Stimulated activated CD4-positive, alpha-beta T cell treated with anti-CD3 and anti-CD28 coated beads, TNF-alpha, amount 100 ng/mL, for 4 hours (primary cell): Measurements from ENCODE around the gene NSUN5.
"Not testable (repeated sequence)": the region's sequence is repeated elsewhere in the genome, so short reads cannot be mapped to it uniquely, and the experiment has no call there.

ENCODE experiments used
- DNase-seq, 3 experiments: peaks; one replicate each; pipeline ENCODE4 v3.0.0-alpha.2; 2020; ENCODE audit warnings: low read depth in 3 of 3

NSUN5 gene

DNA sequence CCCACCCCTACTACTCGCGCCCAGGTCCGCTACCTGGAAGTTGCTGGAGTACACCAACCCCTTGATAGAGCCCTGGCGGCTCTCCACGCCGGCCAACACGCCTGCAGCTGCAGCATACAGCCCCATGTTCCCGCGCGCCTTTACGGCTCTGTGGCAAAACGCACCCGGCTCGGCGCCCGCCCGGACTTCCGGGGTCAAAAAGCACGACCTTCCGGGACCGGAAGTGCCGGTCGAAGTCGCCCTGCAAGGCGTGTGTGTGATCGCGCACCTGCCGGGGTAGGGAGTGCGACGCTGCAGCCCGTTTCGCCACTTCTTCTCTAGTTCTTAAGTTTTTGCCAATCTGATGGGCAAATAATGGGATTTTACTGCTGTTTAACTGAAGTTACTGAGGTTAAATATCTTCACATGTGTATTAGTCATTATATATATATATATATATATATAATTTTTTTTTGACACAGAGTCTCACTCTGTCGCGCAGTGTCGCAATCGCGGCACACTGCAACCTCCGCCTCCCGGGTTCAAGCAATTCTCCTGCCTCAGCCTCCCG is at the start of gene NSUN5:
NSUN5 (minus strand) TSS at position 162 of the 550 bp plus-strand sequence; CDS start at position 126, 36 bp downstream.
- DNase-seq: peak; percentile 73 to 76 (median 76)

DNA sequence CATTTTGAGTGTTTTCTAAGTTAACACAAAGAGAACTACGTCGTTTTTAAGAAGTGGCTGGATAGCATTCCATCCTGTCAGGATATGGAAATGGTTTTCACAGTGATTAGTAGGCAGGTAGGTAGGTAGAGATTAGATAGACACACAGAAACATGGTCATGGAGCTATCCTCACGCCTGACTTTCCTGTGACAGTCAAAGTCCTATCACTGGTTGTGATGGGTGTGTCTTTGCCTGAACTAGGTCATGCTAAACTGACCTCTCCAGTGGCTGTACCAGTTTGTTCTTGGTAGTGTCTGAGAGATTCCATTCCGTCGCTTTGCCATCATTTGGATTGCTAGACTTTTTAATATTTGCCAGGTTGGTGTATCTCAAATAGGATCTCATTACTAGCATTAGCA is 47.5 kb upstream of the NSUN5 start:
- DNase-seq: no peak

- DNase-seq: no peak
Measured at GRCh38 chr7:73354821-73355220, 46.2 kb upstream of the NSUN5 start.

GRCh38 chr7:73354196-73354595 is 45.6 kb upstream of the NSUN5 start:
- no peak for DNase-seq

DNA sequence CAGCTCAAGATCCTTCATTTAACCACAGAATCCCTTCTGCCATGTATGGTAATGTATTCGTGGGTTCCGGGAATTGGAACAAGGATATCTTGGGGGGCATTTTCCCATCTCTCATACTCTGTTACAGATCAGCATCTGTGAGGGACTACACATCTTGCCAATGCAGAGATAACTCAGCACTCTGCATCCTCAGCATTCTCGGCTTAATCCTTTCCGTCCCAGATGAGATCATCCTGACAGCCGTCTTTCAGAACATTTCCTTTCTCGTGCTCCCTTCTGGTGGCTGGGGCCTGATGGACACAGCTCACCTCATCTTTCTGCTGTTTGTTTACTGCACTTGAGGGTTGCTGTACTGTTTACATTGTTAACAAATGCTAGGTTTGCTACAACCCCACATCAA is 44.6 kb upstream of the NSUN5 start:
- no peak for DNase-seq

DNA sequence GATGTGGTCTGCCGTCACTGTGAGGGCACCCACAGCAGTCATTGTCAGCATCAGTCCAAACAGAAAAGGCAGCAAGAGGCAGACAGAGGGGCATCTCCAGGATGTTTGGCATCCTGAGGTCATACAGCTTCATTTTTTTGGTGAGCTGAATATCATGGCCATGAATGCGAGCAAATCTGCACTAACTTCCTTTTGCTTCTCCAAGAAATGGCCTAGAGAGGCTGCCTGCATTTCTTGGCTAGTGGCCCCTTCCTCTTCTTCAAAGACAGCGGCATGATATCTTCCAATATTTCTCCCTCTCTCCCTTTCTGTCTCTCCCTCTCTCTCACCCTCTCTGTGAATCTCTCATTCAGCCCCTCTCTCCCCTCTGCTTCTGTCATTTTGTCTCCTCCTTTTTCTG is 44.2 kb upstream of the NSUN5 start:
- DNase-seq: no peak

- DNase-seq: no peak
Measured at GRCh38 chr7:73351447-73352167, 43.0 kb upstream of the NSUN5 start.

DNA sequence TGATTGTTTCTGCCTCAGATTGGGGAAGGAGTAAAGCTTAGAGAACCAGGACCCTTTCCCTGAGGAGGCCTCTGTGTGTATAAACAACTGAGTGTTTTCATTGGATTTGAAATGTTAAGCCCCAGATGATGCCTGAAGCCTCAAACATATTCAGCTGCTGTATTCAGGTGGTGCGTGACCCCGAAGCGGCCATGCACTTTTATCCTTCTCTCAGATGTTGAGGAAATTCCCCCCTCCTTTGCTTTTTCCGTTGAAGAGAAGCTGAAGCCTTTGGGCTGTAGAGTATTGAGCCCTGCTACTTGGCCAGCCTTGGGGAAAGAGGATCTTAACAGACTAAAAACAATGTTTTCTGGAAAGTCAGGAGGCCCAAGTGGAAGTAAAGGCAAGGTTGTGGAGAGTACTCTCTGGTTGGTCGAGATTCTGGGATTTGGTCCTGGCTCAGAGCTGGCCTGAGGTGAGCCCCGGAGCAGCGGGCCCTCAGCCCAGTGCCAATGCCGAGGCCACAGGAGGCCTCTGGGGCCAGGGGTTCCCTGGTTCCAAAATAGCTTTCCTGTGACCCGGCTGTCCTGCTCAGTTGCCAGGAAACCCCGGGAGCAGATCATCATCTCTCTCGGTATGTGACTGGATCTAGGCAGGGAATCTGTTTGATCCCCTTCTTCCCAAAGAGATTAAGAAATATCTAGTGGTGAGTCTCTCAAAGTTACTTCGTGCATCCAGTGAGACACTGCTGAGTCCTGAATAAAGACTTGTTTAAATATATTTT is 41.9 kb upstream of the NSUN5 start:
- no peak for DNase-seq

GRCh38 chr7:73349763-73350162 is 41.1 kb upstream of the NSUN5 start:
- no peak for DNase-seq

GRCh38 chr7:73345951-73346350 is 37.3 kb upstream of the NSUN5 start:
- no peak for DNase-seq

DNA sequence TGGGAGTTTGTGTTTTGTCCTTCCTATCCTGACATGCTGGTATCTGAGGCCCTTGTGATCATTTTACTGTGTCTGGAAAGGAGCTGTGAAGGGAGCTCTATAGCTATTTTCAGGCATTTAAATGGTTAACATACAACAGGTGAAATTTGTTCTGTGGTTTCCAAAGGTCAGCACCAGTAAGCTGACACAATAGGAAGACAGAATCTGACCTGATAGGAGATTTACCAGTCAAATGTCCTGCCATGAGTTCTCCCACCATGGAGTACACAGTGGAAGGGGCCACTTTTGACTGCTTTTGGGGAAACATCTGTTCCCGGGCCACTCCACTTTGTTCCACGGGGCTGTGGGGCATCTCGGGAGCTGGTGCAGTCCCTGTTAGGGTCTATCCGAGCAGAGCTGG is 36.9 kb upstream of the NSUN5 start:
- DNase-seq: no peak

DNA sequence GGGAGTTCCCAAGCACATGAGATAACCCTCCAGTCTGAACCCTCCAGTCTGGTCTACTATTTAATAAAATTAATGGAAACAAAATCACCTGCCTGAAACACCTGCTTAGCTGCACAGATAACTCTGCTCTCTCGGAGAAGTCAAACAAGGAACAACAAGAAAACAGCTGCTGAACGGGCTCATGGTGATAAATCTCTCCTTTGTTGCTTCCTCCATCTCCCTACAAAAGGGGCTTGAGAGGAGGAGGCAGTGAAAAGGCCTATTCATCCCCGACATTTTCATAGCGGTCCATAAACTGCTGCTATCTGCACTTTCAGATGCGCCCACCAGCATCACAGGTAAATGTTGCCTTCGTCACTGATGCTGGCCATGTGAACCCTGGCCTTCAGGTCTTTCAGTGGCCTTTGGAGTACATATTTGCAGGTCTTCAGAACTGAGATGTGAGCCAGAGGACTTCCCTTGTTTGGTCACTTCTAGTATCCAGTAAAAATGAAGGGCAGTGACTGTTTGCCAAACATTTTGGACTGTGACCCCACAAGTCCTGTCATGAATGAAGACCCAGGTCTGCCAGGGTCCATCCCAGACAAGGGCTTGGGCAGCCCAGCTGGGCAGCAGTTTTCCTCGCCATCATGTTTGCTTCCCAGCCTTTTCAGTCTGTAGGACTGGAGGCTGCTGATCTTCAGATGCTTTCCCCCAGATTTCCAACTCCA is 35.2 kb upstream of the NSUN5 start:
- no peak for DNase-seq

DNA sequence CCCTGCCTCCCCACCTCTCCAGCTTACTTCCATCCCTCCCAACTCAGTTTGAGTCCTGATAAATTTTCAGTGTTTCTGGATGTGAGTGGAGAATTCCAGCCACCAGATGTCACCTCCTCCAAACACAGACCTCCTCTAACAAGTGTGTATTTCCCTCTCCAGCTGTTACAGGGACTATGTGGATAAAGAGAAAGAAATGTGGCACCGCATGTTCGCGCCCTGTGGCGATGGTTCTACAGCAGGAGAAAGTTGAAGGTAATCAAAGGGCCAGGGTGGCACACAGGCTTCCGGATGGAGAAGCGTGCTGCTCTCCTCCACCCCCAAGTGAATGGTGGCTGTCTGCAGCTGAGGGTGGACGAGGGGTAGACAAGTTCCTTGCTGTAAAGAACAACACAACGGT is 34.0 kb upstream of the NSUN5 start:
- no peak for DNase-seq

DNA sequence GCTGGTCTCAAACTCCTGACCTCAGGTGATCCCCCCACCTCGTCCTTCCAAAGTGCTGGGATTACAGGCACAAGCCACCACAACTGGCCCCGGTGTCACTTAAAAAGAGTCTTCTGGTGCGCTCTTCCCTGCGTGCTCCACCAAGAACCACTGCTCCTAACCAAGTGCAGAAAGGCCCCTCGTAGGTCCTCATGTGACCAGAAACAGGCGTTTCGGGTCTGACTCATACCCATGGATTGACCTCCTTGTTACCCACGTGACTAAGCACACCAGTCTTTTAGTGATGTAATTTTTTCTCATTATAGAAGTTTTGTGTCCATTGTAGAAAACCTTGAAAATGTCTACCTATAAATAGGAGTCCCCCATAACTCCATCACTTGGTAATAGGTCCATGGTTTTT is 33.3 kb upstream of the NSUN5 start:
- no peak for DNase-seq

- DNase-seq: no peak
Measured at GRCh38 chr7:73340514-73340913, 31.9 kb upstream of the NSUN5 start.

DNA sequence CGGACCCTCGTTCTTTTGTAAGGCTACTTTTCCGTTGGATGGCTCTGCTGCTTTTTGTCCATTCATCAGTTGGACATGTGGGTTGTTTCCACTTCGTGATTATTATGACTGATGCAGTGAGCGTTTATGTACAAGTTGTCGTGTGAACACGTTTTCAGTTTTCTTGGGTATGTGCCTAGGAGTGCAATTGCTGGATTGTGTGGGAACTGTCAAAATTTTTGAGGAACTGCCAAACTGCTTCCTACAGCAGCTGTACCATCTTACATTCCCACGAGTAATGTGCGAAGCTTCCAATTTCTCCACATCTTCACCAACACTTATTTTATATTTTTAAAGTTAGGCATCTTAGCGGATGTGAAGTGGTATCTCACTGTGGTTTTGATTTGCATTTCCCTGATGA is 29.7 kb upstream of the NSUN5 start:
- DNase-seq: no peak

- DNase-seq: no peak
Measured at GRCh38 chr7:73332447-73332846, 23.8 kb upstream of the NSUN5 start.

- no peak for DNase-seq
Measured at GRCh38 chr7:73330772-73331171, 22.1 kb upstream of the NSUN5 start.

- no peak for DNase-seq
Measured at GRCh38 chr7:73329861-73330581, 21.4 kb upstream of the NSUN5 start.

GRCh38 chr7:73328696-73329095 is 20.1 kb upstream of the NSUN5 start:
- no peak for DNase-seq

- not testable (repeated sequence) for DNase-seq
Measured at GRCh38 chr7:73327922-73328321, 19.3 kb upstream of the NSUN5 start, which contains the start of the genes FKBP6 and TRIM50. TSS of gene FKBP6 (plus strand) at chr7:73328161. CDS start at chr7:73328429, 268 bp downstream. TSS of gene TRIM50 (minus strand) at chr7:73328082. CDS start at chr7:73324787, 3,295 bp downstream.
